ENCODE data around the gene LILRB3.

- no peak for TF ChIP-seq CTCF (optimal IDR thresholded peaks at IDR 0.05 in 1 of 3, IDR thresholded peaks at IDR 0.05 in 1 of 3, conservative IDR thresholded peaks at IDR 0.05 in 1 of 3; ENCODE audit: extremely low read depth in 1 of 3, insufficient read depth in 2 of 3, low read length in 3 of 3)
- TF ChIP-seq EZH2 (IDR thresholded peaks at IDR 0.05; ENCODE audit: low read length), result no peak
Measured at GRCh38 chr19:54179262-54179852, 43.5 kb downstream of the LILRB3 start.
